Trophoblast cell (in vitro differentiated cells and primary cell): Measurements from ENCODE around the gene FLNA.

Experiments used
- DNase-seq, 2 donors: peaks; one replicate each; pipeline ENCODE4 v3.0.0-alpha.2; 2016
- H2AFZ ChIP-seq: 2 replicates; pipeline ENCODE4 v1.6.1; 2013; ENCODE audit warnings: low read length, moderate library complexity, mild to moderate bottlenecking; ENCODE audit not compliant: insufficient read depth, poor library complexity
- H2AK5ac ChIP-seq: 2 replicates; pipeline ENCODE4 v1.6.1; 2013; ENCODE audit warnings: mild to moderate bottlenecking, low read length
- H2BK120ac ChIP-seq: 2 replicates; pipeline ENCODE4 v1.6.1; 2013; ENCODE audit warnings: low read length, mild to moderate bottlenecking, moderate library complexity; ENCODE audit not compliant: insufficient read depth, poor library complexity
- H2BK12ac ChIP-seq: 2 replicates; pipeline ENCODE4 v1.6.1; 2013; ENCODE audit warnings: mild to moderate bottlenecking, low read length, moderate library complexity
- H2BK5ac ChIP-seq: 2 replicates; pipeline ENCODE4 v1.6.1; 2013; ENCODE audit warnings: low read length, low read depth, moderate library complexity, mild to moderate bottlenecking; ENCODE audit not compliant: poor library complexity
- H3K14ac ChIP-seq: 2 replicates; pipeline ENCODE4 v1.6.1; 2013; ENCODE audit warnings: mild to moderate bottlenecking, low read length
- H3K18ac ChIP-seq: 2 replicates; pipeline ENCODE4 v1.6.1; 2013; ENCODE audit warnings: mild to moderate bottlenecking, low read length
- H3K23ac ChIP-seq: 2 replicates; pipeline ENCODE4 v1.6.1; 2013; ENCODE audit warnings: low read length
- H3K27ac ChIP-seq: 2 replicates; pipeline ENCODE4 v1.5.1; 2013; ENCODE audit warnings: low read depth, mild to moderate bottlenecking, inconsistent platforms, low read length, moderate library complexity
- H3K27me3 ChIP-seq: 2 replicates; pipeline ENCODE4 v1.6.1; 2013; ENCODE audit warnings: inconsistent platforms, mild to moderate bottlenecking, low read length, moderate library complexity; ENCODE audit not compliant: insufficient read depth
- H3K36me3 ChIP-seq, 2 experiments: 1 replicate in 1 of 2; 2 replicates in 1 of 2; pipeline ENCODE4 v1.6.1; 2013; ENCODE audit warnings: low read length in 2 of 2, mild to moderate bottlenecking in 2 of 2, moderate library complexity in 1 of 2; ENCODE audit not compliant: insufficient read depth in 2 of 2, control insufficient read depth in 1 of 2
- H3K4ac ChIP-seq: 2 replicates; pipeline ENCODE4 v1.6.1; 2013; ENCODE audit warnings: low read depth, mild to moderate bottlenecking, low read length, moderate library complexity
- H3K4me1 ChIP-seq, 2 experiments: 1 replicate in 1 of 2; 2 replicates in 1 of 2; pipeline ENCODE4 v1.6.1; 2013; ENCODE audit warnings: low read length in 2 of 2, mild to moderate bottlenecking in 2 of 2, moderate library complexity in 1 of 2; ENCODE audit not compliant: insufficient read depth in 2 of 2, control insufficient read depth in 1 of 2
- H3K4me2 ChIP-seq: 2 replicates; pipeline ENCODE4 v1.6.1; 2013; ENCODE audit warnings: inconsistent platforms, mild to moderate bottlenecking, low read length, moderate library complexity
- H3K4me3 ChIP-seq: 2 replicates; pipeline ENCODE4 v1.5.1; 2013; ENCODE audit warnings: mild to moderate bottlenecking, low read depth, low read length, inconsistent platforms
- H3K79me1 ChIP-seq: one replicate; pipeline ENCODE4 v1.6.1; 2013; ENCODE audit warnings: low read length
- H3K79me2 ChIP-seq: 2 replicates; pipeline ENCODE4 v1.6.1; 2013; ENCODE audit warnings: low read length, mild to moderate bottlenecking; ENCODE audit not compliant: control insufficient read depth, insufficient read depth, poor library complexity
- H3K9ac ChIP-seq: 2 replicates; pipeline ENCODE4 v1.6.1; 2013; ENCODE audit warnings: mild to moderate bottlenecking, low read length
- H3K9me3 ChIP-seq: 2 replicates; pipeline ENCODE4 v1.6.1; 2013; ENCODE audit warnings: low read depth, mild to moderate bottlenecking, control low read depth, inconsistent platforms, low read length; ENCODE audit not compliant: insufficient read depth
- H4K12ac ChIP-seq: 2 replicates; pipeline ENCODE4 v1.6.1; 2013; ENCODE audit warnings: low read depth, mild to moderate bottlenecking, low read length, moderate library complexity
- H4K8ac ChIP-seq: 2 replicates; pipeline ENCODE4 v1.6.1; 2013; ENCODE audit warnings: low read depth, mild to moderate bottlenecking, low read length, moderate library complexity
- H4K91ac ChIP-seq: one replicate; pipeline ENCODE4 v1.6.1; 2013; ENCODE audit warnings: low read depth, mild to moderate bottlenecking, low read length, moderate library complexity
- WGBS: extraction: QIAGEN DNeasy Blood & Tissue Kit; methylation state at CpG from one replicate; pipeline ENCODE4 v1.1.7; 2013; ENCODE audit warnings: missing lambda C conversion rate; ENCODE audit not compliant: insufficient read length, insufficient coverage; ENCODE audit errors: extremely low coverage; 5-methylcytosine and 5-hydroxymethylcytosine counted together

The FLNA gene

DNA sequence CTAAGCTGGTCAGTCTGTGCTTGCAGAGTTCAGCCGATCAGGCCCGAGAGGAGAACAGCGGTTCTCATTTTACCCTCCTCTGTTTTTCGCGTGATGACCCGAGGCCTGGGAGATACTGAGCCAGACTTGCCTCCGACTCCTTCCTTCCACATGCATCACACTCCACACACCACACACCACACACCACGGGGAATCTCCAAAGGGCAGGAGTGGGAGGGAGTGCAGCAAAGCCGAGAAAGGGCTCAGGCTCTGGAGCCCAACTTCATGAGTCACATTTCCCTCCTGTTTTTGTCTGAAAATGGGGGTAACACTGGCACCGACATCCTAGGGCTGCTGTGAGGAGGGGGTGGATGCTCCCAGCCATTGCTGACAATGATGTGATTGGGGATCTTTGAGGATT is 39.9 kb downstream of the FLNA start:
- Histone ChIP-seq H4K8ac (no peak overlapping the region), H3K4me1 (no peaks in the 10 kb centered on the region), H3K9me3 (no peaks in the 10 kb centered on the region), H3K18ac (no peak overlapping the region), H3K4ac (no peak overlapping the region), H3K4me3 (no peak overlapping the region), H2AFZ (no peak overlapping the region), H4K91ac (no peak overlapping the region), H3K23ac (no peak overlapping the region), H3K79me2 (no peaks in the 10 kb centered on the region), H2BK5ac (no peak overlapping the region), H2BK120ac (no peak overlapping the region), H3K27me3 (no peaks in the 10 kb centered on the region), H3K36me3 (no peaks in the 10 kb centered on the region), H3K27ac (no peak overlapping the region), H3K79me1 (no peaks in the 10 kb centered on the region), H2BK12ac (no peak overlapping the region), H3K9ac (no peak overlapping the region), H2AK5ac (no peak overlapping the region), H3K4me2 (no peak overlapping the region), H4K12ac (no peak overlapping the region), H3K14ac (no peak overlapping the region)
- no CpG with 5 or more reads among the region's 10 CpGs for WGBS
- DNase-seq: no peak

GRCh38 chrX:154333837-154334271 is 40.6 kb downstream of the FLNA start:
- Histone ChIP-seq H4K8ac (no peak overlapping the region), H2AFZ (no peak overlapping the region), H3K4me2 (no peak overlapping the region), H2AK5ac (no peak overlapping the region), H3K36me3 (no peaks in the 10 kb centered on the region), H3K9me3 (no peaks in the 10 kb centered on the region), H3K79me1 (no peaks in the 10 kb centered on the region), H3K4me3 (no peak overlapping the region), H3K27ac (no peak overlapping the region), H4K91ac (no peak overlapping the region), H3K23ac (no peak overlapping the region), H3K4ac (no peak overlapping the region), H2BK12ac (no peak overlapping the region), H3K4me1 (no peaks in the 10 kb centered on the region), H3K27me3 (no peaks in the 10 kb centered on the region), H2BK120ac (no peak overlapping the region), H3K18ac (no peak overlapping the region), H3K9ac (no peak overlapping the region), H3K79me2 (no peaks in the 10 kb centered on the region), H4K12ac (no peak overlapping the region), H3K14ac (no peak overlapping the region), H2BK5ac (no peak overlapping the region)
- WGBS: no CpG with 5 or more reads among the region's 6 CpGs
- no peak for DNase-seq

DNA sequence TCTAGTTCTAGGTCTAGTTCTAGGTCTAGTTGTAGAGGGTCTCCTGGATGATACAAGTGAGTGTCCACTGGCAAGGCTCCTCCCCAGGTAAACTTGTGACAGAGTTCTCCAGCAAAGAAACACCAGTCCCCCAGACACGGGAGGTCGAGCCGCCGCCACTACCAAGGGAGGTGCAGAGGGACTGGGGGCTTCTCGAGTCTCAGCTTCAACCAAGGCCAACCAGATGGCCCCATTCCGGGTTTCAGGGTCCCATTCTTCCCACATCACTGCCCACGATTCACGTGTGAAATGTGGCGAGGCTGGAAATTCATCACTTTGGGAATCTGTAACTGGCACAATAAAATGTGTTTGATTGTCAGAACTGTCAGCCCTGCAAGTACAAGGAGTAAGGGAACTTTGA is 41.3 kb downstream of the FLNA start:
- Histone ChIP-seq H3K14ac (no peak overlapping the region), H2BK120ac (no peak overlapping the region), H3K4ac (no peak overlapping the region), H3K4me3 (no peak overlapping the region), H2BK12ac (no peak overlapping the region), H3K4me2 (no peak overlapping the region), H3K4me1 (no peaks in the 10 kb centered on the region), H4K12ac (no peak overlapping the region), H2BK5ac (no peak overlapping the region), H3K36me3 (no peaks in the 10 kb centered on the region), H3K9me3 (no peaks in the 10 kb centered on the region), H4K91ac (no peak overlapping the region), H3K23ac (no peak overlapping the region), H3K9ac (no peak overlapping the region), H4K8ac (no peak overlapping the region), H3K18ac (no peak overlapping the region), H3K27ac (no peak overlapping the region), H3K27me3 (no peaks in the 10 kb centered on the region), H2AFZ (no peak overlapping the region), H3K79me1 (no peaks in the 10 kb centered on the region), H2AK5ac (no peak overlapping the region), H3K79me2 (no peaks in the 10 kb centered on the region)
- WGBS: no CpG with 5 or more reads among the region's 9 CpGs
- no peak for DNase-seq

DNA sequence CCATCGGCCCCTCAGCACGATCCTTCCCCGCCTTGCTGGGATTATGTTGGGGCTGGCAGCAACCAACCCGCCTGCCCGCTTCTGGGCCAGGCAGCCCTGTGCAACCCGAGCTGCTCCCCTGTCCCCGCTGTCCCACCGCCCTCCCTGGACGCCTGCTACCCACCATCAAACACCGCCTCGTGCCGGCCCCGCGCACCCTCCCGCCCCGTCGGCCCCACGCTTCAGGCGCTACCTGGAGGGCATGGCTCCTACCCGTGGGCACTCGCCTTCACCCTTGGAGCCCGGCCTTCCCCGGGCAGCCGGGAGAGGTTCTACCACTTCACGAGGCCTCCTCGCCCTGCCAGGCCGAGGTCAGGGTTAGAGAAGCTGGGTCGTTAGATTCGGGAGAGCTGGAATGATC is 41.9 kb downstream of the FLNA start:
- WGBS: no CpG with 5 or more reads among the region's 29 CpGs

More for the DNA sequence above, 41.9 kb downstream of the FLNA start:
- no peak overlapping the region for H2BK12ac ChIP-seq
- no peak overlapping the region for H3K9ac ChIP-seq
- no peak overlapping the region for H2AFZ ChIP-seq
- H3K4ac ChIP-seq: no peak overlapping the region
- no peak overlapping the region for H3K23ac ChIP-seq
- no peak overlapping the region for H2BK120ac ChIP-seq
- H3K79me1 ChIP-seq: no peaks in the 10 kb centered on the region
- no peak overlapping the region for H4K12ac ChIP-seq
- H3K18ac ChIP-seq: no peak overlapping the region
- no peaks in the 10 kb centered on the region for H3K79me2 ChIP-seq
- H3K4me2 ChIP-seq: no peak overlapping the region
- no peak for DNase-seq
- H3K27me3 ChIP-seq: no peaks in the 10 kb centered on the region
- H3K9me3 ChIP-seq: no peaks in the 10 kb centered on the region
- no peak overlapping the region for H3K4me3 ChIP-seq
- no peak overlapping the region for H2BK5ac ChIP-seq
- H4K8ac ChIP-seq: no peak overlapping the region
- no peak overlapping the region for H3K14ac ChIP-seq
- H2AK5ac ChIP-seq: no peak overlapping the region
- no peak overlapping the region for H3K27ac ChIP-seq
- H4K91ac ChIP-seq: no peak overlapping the region
- H3K36me3 ChIP-seq: no peaks in the 10 kb centered on the region
- H3K4me1 ChIP-seq: no peaks in the 10 kb centered on the region
